Endodermal cell (in vitro differentiated cells): ENCODE results near the gene CREM. TPM values are rescaled to one million over a fixed set of nuclear protein-coding genes. Genes with fewer than 3 reads are reported as not detected.
A peak's percentile ranks its signal among the peaks of the same experiment; 100 is the strongest.

Experiments used
- DNase-seq: peaks from one replicate; pipeline ENCODE4 v3.0.0-alpha.2; 2017
- H3K27ac ChIP-seq: 2 replicates; pipeline ENCODE4 v1.5.1; 2013; ENCODE audit warnings: mild to moderate bottlenecking, low read depth, low read length, moderate library complexity
- H3K27me3 ChIP-seq: 2 replicates; pipeline ENCODE4 v1.6.1; 2013; ENCODE audit warnings: mild to moderate bottlenecking, low read length, moderate library complexity; ENCODE audit not compliant: insufficient read depth, control insufficient read depth, poor library complexity, severe bottlenecking
- H3K36me3 ChIP-seq: 2 replicates; pipeline ENCODE4 v1.7.0; 2013; ENCODE audit warnings: mild to moderate bottlenecking, low read length, moderate library complexity; ENCODE audit not compliant: control insufficient read depth, insufficient read depth
- H3K4me1 ChIP-seq: one replicate; pipeline ENCODE4 v1.7.0; 2013; ENCODE audit warnings: low read length; ENCODE audit not compliant: control insufficient read depth, insufficient read depth
- H3K4me3 ChIP-seq: 2 replicates; pipeline ENCODE4 v1.5.1; 2013; ENCODE audit warnings: mild to moderate bottlenecking, low read length, moderate library complexity
- H3K9ac ChIP-seq: 2 replicates; pipeline ENCODE4 v1.6.1; 2013; ENCODE audit warnings: mild to moderate bottlenecking, low read length, moderate library complexity; ENCODE audit not compliant: poor library complexity, severe bottlenecking; ENCODE audit errors: extremely low read depth
- H3K9me3 ChIP-seq: 2 replicates; pipeline ENCODE4 v1.6.1; 2013; ENCODE audit warnings: mild to moderate bottlenecking, low read length, moderate library complexity; ENCODE audit not compliant: control insufficient read depth
- H3K27ac Mint-ChIP-seq: 2 replicates; pipeline ENCODE4 v1.8.0; 2020; ENCODE audit warnings: mixed read lengths
- H3K27me3 Mint-ChIP-seq: 2 replicates; pipeline ENCODE4 v1.8.0; 2021; ENCODE audit warnings: mild to moderate bottlenecking, mixed read lengths; ENCODE audit not compliant: insufficient read depth
- H3K36me3 Mint-ChIP-seq: 2 replicates; pipeline ENCODE4 v1.8.0; 2020; ENCODE audit warnings: low read depth, mixed read lengths
- H3K4me1 Mint-ChIP-seq: 2 replicates; pipeline ENCODE4 v1.8.0; 2020; ENCODE audit warnings: mixed read lengths
- H3K4me3 Mint-ChIP-seq: 2 replicates; pipeline ENCODE4 v1.8.0; 2020; ENCODE audit warnings: mild to moderate bottlenecking, moderate library complexity, mixed read lengths
- H3K9me3 Mint-ChIP-seq: 2 replicates; pipeline ENCODE4 v1.8.0; 2020; ENCODE audit warnings: mild to moderate bottlenecking, mixed read lengths
- CTCF ChIP-seq: fragments of 200-600 bp; sonication (generic); conservative IDR thresholded peaks from 2 replicates; pipeline ENCODE4 v1.5.0; 2021; ENCODE audit warnings: antibody characterized with exemption, mild to moderate bottlenecking
- WGBS, 2 experiments: methylation state at CpG; one replicate each; pipeline versions ENCODE4 v1.1.5 to v1.1.7; 2013; ENCODE audit warnings: missing lambda C conversion rate in 2 of 2, mixed read lengths in 1 of 2; ENCODE audit not compliant: insufficient coverage in 1 of 2, insufficient read length in 1 of 2; 5-methylcytosine and 5-hydroxymethylcytosine counted together
- total RNA-seq, 2 donors: library from RNA; stranded (reverse); fragmentation: NEBNext Ultra II Directional in 1 of 2; extraction: Animal tissue kit (Norgen Biotek cat#: 25700) in 1 of 2; gene quantifications; 2 replicates in 1 of 2; 3 replicates in 1 of 2; pipeline ENCODE4 v1.2.1, GENCODE V29; 2021

Gene CREM
- total RNA-seq, 2 donors from 2014 or later = 31.5 to 35.3 TPM

GRCh38 chr10:35083242-35083641, 43.4 kb upstream of the CREM start:
- Histone ChIP-seq H3K9ac (no peak overlapping the region), H3K36me3 (no peaks in the 10 kb centered on the region), H3K27ac (no peak overlapping the region), H3K9me3 (peaks cover 18% of the 10 kb centered on the region), H3K4me3 (no peak overlapping the region), H3K4me1 (no peaks in the 10 kb centered on the region), H3K27me3 (no peaks in the 10 kb centered on the region)
- no peak overlapping the region for H3K4me3 Mint-ChIP-seq
- H3K27me3 Mint-ChIP-seq = no peaks in the 10 kb centered on the region
- no peak for TF ChIP-seq CTCF
- H3K36me3 Mint-ChIP-seq = peaks cover 46% of the 10 kb centered on the region
- DNase-seq = no peak
- peaks cover 2% of the 10 kb centered on the region for H3K4me1 Mint-ChIP-seq
- WGBS, 2 experiments = 100% methylated on average over 1 of the region's 1 CpG; no CpG with 5 or more reads in 1 of the 2 experiments
- H3K27ac Mint-ChIP-seq = no peak overlapping the region
- H3K9me3 Mint-ChIP-seq = peaks cover 38% of the 10 kb centered on the region

GRCh38 chr10:35089611-35090161, 37.0 kb upstream of the CREM start:
- peaks cover 13% of the 10 kb centered on the region for H3K9me3 Mint-ChIP-seq
- Histone ChIP-seq H3K27ac (no peak overlapping the region), H3K27me3 (no peaks in the 10 kb centered on the region), H3K36me3 (no peaks in the 10 kb centered on the region), H3K9ac (peak overlapping the region; percentile 77), H3K4me1 (no peaks in the 10 kb centered on the region), H3K9me3 (peaks cover 12% of the 10 kb centered on the region), H3K4me3 (peak overlapping the region; percentile 91)
- DNase-seq = no peak
- WGBS, 2 experiments = 1 to 2% methylated on average over 8 to 26 of the region's 27 CpGs
- peak overlapping the region; percentile 89 for H3K27ac Mint-ChIP-seq
- H3K27me3 Mint-ChIP-seq = no peaks in the 10 kb centered on the region
- H3K4me3 Mint-ChIP-seq = peak overlapping the region; percentile 79
- H3K36me3 Mint-ChIP-seq = peaks cover 12% of the 10 kb centered on the region
- TF ChIP-seq CTCF = no peak
- peaks cover 14% of the 10 kb centered on the region for H3K4me1 Mint-ChIP-seq

- Mint-ChIP-seq H3K9me3 (peaks cover 13% of the 10 kb centered on the region), H3K27me3 (no peaks in the 10 kb centered on the region), H3K27ac (peak within 1 kb of the TSS; percentile 91), H3K36me3 (peaks cover 12% of the 10 kb centered on the region), H3K4me1 (peaks cover 14% of the 10 kb centered on the region), H3K4me3 (peak within 1 kb of the TSS; percentile 79)
- Histone ChIP-seq H3K4me1 (no peaks in the 10 kb centered on the region), H3K4me3 (peak within 1 kb of the TSS; percentile 91), H3K27me3 (no peaks in the 10 kb centered on the region), H3K27ac (peak within 1 kb of the TSS; percentile 80), H3K9ac (peak within 1 kb of the TSS; percentile 77), H3K9me3 (peaks cover 12% of the 10 kb centered on the region), H3K36me3 (no peaks in the 10 kb centered on the region)
- 0% methylated on average over 12 to 59 of the region's 59 CpGs for WGBS, 2 experiments
- peak; percentile 97 for DNase-seq
- TF ChIP-seq CTCF = no peak
Observed at GRCh38 chr10:35090162-35090954, 36.3 kb upstream of the CREM start, which contains the start of gene CUL2. CUL2 (minus strand) TSS chr10:35090341; CDS start chr10:35071317, 19,024 bp downstream.
